Ishikawa (cell line): ENCODE results near the gene TSLP.

Experiments
- CEBPB ChIP-seq: IDR thresholded peaks from 2 replicates; pipeline ENCODE4 v1.6.1; 2012
- CREB1 ChIP-seq: IDR thresholded peaks from 2 replicates; pipeline ENCODE4 v1.6.1; 2012; ENCODE audit warnings: low read depth
- EGR1 ChIP-seq: IDR thresholded peaks from 2 replicates; pipeline ENCODE4 v1.6.1; 2012
- EP300 ChIP-seq: IDR thresholded peaks from 2 replicates; pipeline ENCODE4 v1.6.1; 2012; ENCODE audit warnings: borderline replicate concordance
- FOXM1 ChIP-seq: IDR thresholded peaks from 2 replicates; pipeline ENCODE4 v1.6.1; 2012; ENCODE audit warnings: low read depth, borderline replicate concordance
- MAX ChIP-seq: IDR thresholded peaks from 2 replicates; pipeline ENCODE4 v1.6.1; 2012
- NFIC ChIP-seq: IDR thresholded peaks from 2 replicates; pipeline ENCODE4 v1.6.1; 2012
- RAD21 ChIP-seq: IDR thresholded peaks from 2 replicates; pipeline ENCODE4 v1.6.1; 2012; ENCODE audit warnings: low read depth
- REST ChIP-seq: IDR thresholded peaks from 2 replicates; pipeline ENCODE4 v1.6.1; 2012; ENCODE audit warnings: low read depth, mild to moderate bottlenecking
- TAF1 ChIP-seq: IDR thresholded peaks from 2 replicates; pipeline ENCODE4 v1.6.1; 2012; ENCODE audit warnings: low read depth, mild to moderate bottlenecking
- TCF12 ChIP-seq: IDR thresholded peaks from 2 replicates; pipeline ENCODE4 v1.6.1; 2012; ENCODE audit warnings: low read depth
- TEAD4 ChIP-seq: IDR thresholded peaks from 2 replicates; pipeline ENCODE4 v1.6.1; 2012
- USF1 ChIP-seq: IDR thresholded peaks from 2 replicates; pipeline ENCODE4 v1.6.1; 2012
- YY1 ChIP-seq: IDR thresholded peaks from 2 replicates; pipeline ENCODE4 v1.6.1; 2012; ENCODE audit warnings: low read depth
- ZBTB7A ChIP-seq: IDR thresholded peaks from 2 replicates; pipeline ENCODE4 v1.6.1; 2012; ENCODE audit warnings: low read depth

The TSLP gene

DNA sequence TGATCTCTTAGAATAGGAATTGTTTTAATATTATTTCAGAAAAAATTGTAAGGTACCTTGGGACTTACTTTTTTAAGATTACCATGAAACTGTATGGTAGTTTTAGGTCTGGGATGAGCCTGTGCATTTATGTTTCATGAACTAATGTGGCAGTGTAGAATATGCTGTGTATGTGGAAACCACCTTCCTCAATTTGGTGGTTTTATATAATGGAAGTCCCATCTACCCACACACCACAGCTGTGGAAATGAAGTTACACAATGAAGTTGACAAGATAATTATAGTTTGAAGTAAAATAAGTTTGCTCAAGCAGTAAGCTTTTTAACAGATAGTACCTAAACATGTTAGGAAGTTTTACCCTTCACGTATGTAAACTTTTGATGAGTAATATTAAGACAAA lies 45.0 kb downstream of the TSLP start:
- TF ChIP-seq TAF1 (no peak), USF1 (no peak), EGR1 (no peak), FOXM1 (no peak), RAD21 (no peak), YY1 (no peak), TCF12 (no peak), ZBTB7A (no peak), EP300 (no peak), CEBPB (no peak), REST (no peak), TEAD4 (no peak), CREB1 (no peak), NFIC (no peak), MAX (no peak)

GRCh38 chr5:111117136-111117535 lies 45.6 kb downstream of the TSLP start:
- TF ChIP-seq CREB1 (no peak), FOXM1 (no peak), ZBTB7A (no peak), EP300 (no peak), USF1 (no peak), NFIC (no peak), REST (no peak), MAX (no peak), EGR1 (no peak), RAD21 (no peak), TAF1 (no peak), CEBPB (no peak), TCF12 (no peak), TEAD4 (no peak), YY1 (no peak)

GRCh38 chr5:111119221-111119620 lies 47.7 kb downstream of the TSLP start:
- TF ChIP-seq FOXM1, result no peak

GRCh38 chr5:111119856-111120255 lies 48.3 kb downstream of the TSLP start:
- no peak for TF ChIP-seq NFIC
- TF ChIP-seq USF1, result no peak
- no peak for TF ChIP-seq RAD21
- no peak for TF ChIP-seq CREB1
- no peak for TF ChIP-seq YY1
- no peak for TF ChIP-seq REST

DNA sequence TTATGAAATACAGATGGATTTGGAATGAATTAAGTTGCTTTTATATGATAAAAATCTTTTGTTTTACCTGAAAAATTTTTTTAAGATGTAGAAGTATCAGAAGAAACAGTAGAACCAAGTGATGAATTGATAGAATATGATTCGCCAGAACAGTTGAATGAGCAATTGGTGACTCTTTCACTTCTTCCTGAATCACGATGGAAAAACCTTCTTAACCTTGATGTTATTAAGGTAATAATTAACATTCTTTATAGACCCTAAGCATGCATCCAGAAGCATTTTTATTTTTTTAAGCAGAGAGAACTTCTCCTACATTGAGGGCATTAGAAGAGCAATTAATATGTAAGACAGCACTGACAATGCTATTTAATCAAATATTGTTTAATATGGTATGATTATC lies 49.4 kb downstream of the TSLP start:
- TF ChIP-seq EP300 (no peak), USF1 (no peak), YY1 (no peak), EGR1 (no peak), NFIC (no peak), REST (no peak), RAD21 (no peak), TEAD4 (no peak), FOXM1 (no peak), CEBPB (no peak), ZBTB7A (no peak), CREB1 (no peak), TCF12 (no peak), MAX (no peak)
